Uterus (tissue), 4 donors: ENCODE results near the gene NCLN. TPM values are rescaled to one million over a fixed set of nuclear protein-coding genes. Genes with fewer than 3 reads are reported as not detected.
"Not testable (repeated sequence)": the region's sequence is repeated elsewhere in the genome, so short reads cannot be mapped to it uniquely, and the experiment has no call there.

Experiments used
- DNase-seq, 2 donors: peaks; one replicate each; pipeline ENCODE4 v3.0.0-alpha.2; 2019 to 2020
- H3K27ac ChIP-seq, 2 donors: fragments of 200-600 bp; sonication (generic); 1 replicate in 1 of 2; 2 replicates in 1 of 2; pipeline ENCODE4 v1.5.1; 2016 to 2018
- H3K27me3 ChIP-seq, 2 donors: fragments of 200-600 bp; sonication (generic); one replicate each; pipeline ENCODE4 v1.5.1; 2018 to 2019; ENCODE audit warnings: control low read depth in 1 of 2
- H3K36me3 ChIP-seq, 2 donors: fragments of 200-600 bp; sonication (generic); one replicate each; pipeline ENCODE4 v1.5.1; 2019; ENCODE audit warnings: control low read depth in 1 of 2
- H3K4me1 ChIP-seq, 2 donors: fragments of 200-600 bp; sonication (generic); one replicate each; pipeline ENCODE4 v1.5.1; 2018 to 2019; ENCODE audit warnings: control low read depth in 1 of 2
- H3K4me3 ChIP-seq, 2 donors: fragments of 200-600 bp; sonication (generic); 1 replicate in 1 of 2; 2 replicates in 1 of 2; pipeline ENCODE4 v1.5.1; 2018 to 2019; ENCODE audit warnings: mild to moderate bottlenecking in 1 of 2
- H3K9me3 ChIP-seq, 2 donors: fragments of 200-600 bp; sonication (generic); one replicate each; pipeline ENCODE4 v1.5.1; 2019; ENCODE audit warnings: control low read depth in 1 of 2
- CTCF ChIP-seq, 4 experiments: fragments of 200-600 bp in 2 of 4; fragments of 450-650 bp in 2 of 4; sonication (generic) in 2 of 4; IDR thresholded peaks; one replicate each; pipeline ENCODE4 v1.5.1; 2016 to 2019; ENCODE audit warnings: antibody characterized with exemption in 4 of 4, mild to moderate bottlenecking in 2 of 4, moderate library complexity in 1 of 4
- POLR2A ChIP-seq, 2 donors: fragments of 450-650 bp; IDR thresholded peaks; one replicate each; pipeline ENCODE4 v1.6.1; 2016; ENCODE audit warnings: antibody characterized with exemption in 2 of 2, mild to moderate bottlenecking in 1 of 2, moderate library complexity in 1 of 2
- intact Hi-C: fragments of 100-400 bp; cut with DNase I; formaldehyde crosslinking; loops from one replicate; pipeline ENCODE4 v1.15.1; 2023; ENCODE audit warnings: low total_unique reads
- total RNA-seq, 4 donors: library from RNA; depleted of rRNA in 3 of 4; stranded (reverse); fragments of >200 nt in 3 of 4; gene quantifications; one replicate each; pipeline versions ENCODE4 v1.1.0 to v1.2.4, GENCODE V29; 2014 to 2023
- donor health status: DM: yes; HTN: yes; CAD: no.

NCLN gene
- total RNA-seq, 4 donors from 2014 or later = 19.2 to 37.3 (median 28.2) TPM

DNA sequence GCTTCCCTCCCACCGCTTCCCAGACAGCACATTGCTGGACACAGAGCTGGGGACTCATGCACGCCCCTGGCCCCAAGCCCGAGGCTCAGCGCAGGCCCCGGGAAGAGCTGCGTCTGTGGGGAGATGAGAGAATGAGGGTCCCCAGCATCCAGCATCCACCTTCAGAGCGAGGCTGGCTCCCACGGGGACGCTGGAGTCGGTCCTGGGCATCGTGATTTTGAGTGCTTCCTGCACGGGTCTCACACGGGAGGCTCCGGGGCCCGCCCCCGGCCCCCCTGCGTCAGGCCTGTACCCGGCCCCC lies 4.7 kb downstream of the NCLN start:
- H3K4me3 ChIP-seq = no peak overlapping the region
- TF ChIP-seq CTCF (IDR thresholded peaks at IDR 0.05) (no peak), POLR2A (IDR thresholded peaks at IDR 0.05) (no peak)
- no peak overlapping the region for H3K27ac ChIP-seq
- no peak for DNase-seq
- no peaks in the 10 kb centered on the region for H3K27me3 ChIP-seq
- H3K4me1 ChIP-seq = peaks cover 0 to 16% of the 10 kb centered on the region in 2 donors
- intact Hi-C loops = no loop called here
- no peaks in the 10 kb centered on the region for H3K36me3 ChIP-seq
- no peaks in the 10 kb centered on the region for H3K9me3 ChIP-seq

DNA sequence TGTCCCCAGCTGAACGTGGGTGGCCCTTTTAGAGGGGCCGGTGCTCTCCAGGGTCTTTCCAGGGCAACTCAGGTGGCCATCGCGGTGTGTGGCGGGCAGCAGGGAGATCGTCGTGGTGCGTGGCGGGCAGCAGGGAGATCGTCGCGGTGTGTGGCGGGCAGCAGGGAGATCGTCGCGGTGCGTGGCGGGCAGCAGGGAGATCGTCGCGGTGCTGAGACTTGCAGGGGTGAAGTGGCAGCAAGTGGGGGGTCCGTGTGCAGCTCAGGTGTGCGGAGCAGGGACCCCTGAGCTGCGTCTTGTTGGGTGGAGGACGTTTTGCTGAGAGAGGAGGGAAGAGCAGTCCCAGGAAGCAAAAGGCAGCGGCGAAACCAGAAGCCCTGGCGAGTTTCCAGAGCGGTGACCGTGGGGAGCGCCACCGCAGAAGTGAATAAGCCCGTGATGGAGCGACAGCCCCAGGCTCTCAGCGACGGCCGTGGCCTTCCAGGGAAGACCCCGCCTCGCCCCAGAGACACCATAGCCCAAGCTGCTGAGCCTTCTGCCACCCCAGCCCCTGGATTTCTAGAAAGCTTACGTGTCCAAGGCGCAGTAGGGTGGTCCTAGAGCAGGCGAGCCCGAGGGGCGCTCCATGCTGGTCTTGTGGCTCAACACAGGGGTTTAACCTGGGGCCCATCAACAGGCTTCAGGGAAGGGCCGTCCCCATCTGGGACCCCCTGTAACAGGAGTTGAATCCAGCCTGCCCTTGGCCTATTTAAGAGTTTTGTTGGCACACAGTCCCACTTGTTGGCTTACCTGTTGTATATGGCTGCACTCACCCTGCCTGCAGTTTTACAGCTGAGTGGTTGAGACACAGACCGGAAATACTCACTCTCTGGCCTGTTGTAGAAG lies 5.4 kb downstream of the NCLN start:
- no peaks in the 10 kb centered on the region for H3K9me3 ChIP-seq
- TF ChIP-seq CTCF (IDR thresholded peaks at IDR 0.05) (no peak), POLR2A (IDR thresholded peaks at IDR 0.05) (no peak)
- intact Hi-C loops = no loop called here
- no peak overlapping the region for H3K4me3 ChIP-seq
- H3K27me3 ChIP-seq = no peaks in the 10 kb centered on the region
- peaks cover 0 to 16% of the 10 kb centered on the region in 2 donors for H3K4me1 ChIP-seq
- H3K27ac ChIP-seq = no peak overlapping the region
- no peaks in the 10 kb centered on the region for H3K36me3 ChIP-seq
- no peak for DNase-seq

DNA sequence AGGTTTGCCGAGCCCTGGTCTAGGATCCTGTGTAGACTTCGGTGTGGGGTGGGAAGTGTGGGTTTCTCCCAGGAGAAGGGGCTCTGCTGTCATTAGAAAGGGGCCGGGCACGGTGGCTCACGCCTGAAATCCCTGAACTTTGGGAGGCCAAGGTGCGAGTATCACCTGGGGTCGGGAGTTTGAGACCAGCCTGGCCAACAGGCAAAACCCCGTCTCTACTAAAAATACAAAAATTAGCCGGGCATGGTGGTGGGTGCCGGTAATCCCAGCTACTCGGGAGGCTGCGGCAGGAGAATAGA lies 6.0 kb downstream of the NCLN start:
- H3K9me3 ChIP-seq, DNase-seq, H3K27ac ChIP-seq, H3K27me3 ChIP-seq, H3K4me3 ChIP-seq, H3K36me3 ChIP-seq, intact Hi-C loops: not testable (repeated sequence)
- H3K4me1 ChIP-seq = peaks cover 0 to 11% of the 10 kb centered on the region in 2 donors

DNA sequence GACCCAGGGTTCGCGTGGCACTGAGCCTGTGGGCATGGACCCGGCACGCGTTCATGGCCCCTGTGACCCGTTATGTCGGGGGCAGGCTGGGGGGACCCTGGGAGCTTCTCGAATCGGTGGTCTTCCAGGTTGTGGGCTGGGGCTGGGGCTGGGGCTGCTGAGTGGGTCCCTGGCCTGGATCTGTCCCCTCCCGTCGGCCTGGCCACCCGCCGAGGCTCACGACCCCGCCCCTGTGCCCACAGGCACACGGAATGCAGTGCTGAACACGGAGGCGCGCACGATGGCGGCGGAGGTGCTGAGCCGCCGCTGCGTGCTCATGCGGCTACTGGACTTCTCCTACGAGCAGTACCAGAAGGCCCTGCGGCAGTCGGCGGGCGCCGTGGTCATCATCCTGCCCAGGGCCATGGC lies 6.5 kb downstream of the NCLN start:
- H3K9me3 ChIP-seq = no peaks in the 10 kb centered on the region
- intact Hi-C loops = no loop called here
- peaks cover 0 to 6% of the 10 kb centered on the region in 2 donors for H3K4me1 ChIP-seq
- no peaks in the 10 kb centered on the region for H3K27me3 ChIP-seq
- no peak for DNase-seq
- no peak overlapping the region for H3K27ac ChIP-seq
- H3K4me3 ChIP-seq = no peak overlapping the region
- no peak for TF ChIP-seq POLR2A (IDR thresholded peaks at IDR 0.05)
- no peak for TF ChIP-seq CTCF (IDR thresholded peaks at IDR 0.05)
- H3K36me3 ChIP-seq = no peaks in the 10 kb centered on the region

GRCh38 chr19:3192684-3193083 lies 7.0 kb downstream of the NCLN start:
- H3K9me3 ChIP-seq = no peaks in the 10 kb centered on the region
- no peak overlapping the region for H3K27ac ChIP-seq
- H3K4me3 ChIP-seq = no peak overlapping the region
- no peaks in the 10 kb centered on the region for H3K27me3 ChIP-seq
- intact Hi-C loops = no loop called here
- no peak for TF ChIP-seq CTCF (IDR thresholded peaks at IDR 0.05)
- TF ChIP-seq POLR2A (IDR thresholded peaks at IDR 0.05) = no peak
- H3K36me3 ChIP-seq = no peaks in the 10 kb centered on the region
- peaks cover 0 to 1% of the 10 kb centered on the region in 2 donors for H3K4me1 ChIP-seq
- DNase-seq = no peak
